Common myeloid progenitor, CD34-positive (primary cell): ENCODE data around the gene CA10.

ENCODE experiments used
- CTCF ChIA-PET: fragments of 350-600 bp; sonication (Branson Sonifier 250); formaldehyde crosslinking; loops from one replicate; lab custom pipeline; 2021; ENCODE audit warnings: antibody characterized with exemption; lab: Charles Lee
- POLR2A ChIA-PET: fragments of 350-600 bp; sonication (Branson Sonifier 250); formaldehyde crosslinking; loops from one replicate; lab custom pipeline; 2021; ENCODE audit warnings: antibody characterized with exemption; lab: Charles Lee
- DNase-seq, 3 donors: peaks; one replicate each; pipeline versions ENCODE4 v3.0.0 to v3.0.0-alpha.2; 2013
- H3K27ac ChIP-seq, 2 experiments: 1 replicate in 1 of 2; 2 replicates in 1 of 2; pipeline ENCODE4 v1.7.0; 2013; ENCODE audit warnings: inconsistent platforms in 2 of 2, low read length in 2 of 2, mild to moderate bottlenecking in 2 of 2, low read depth in 1 of 2, moderate library complexity in 1 of 2; ENCODE audit not compliant: severe bottlenecking in 2 of 2, insufficient read depth in 1 of 2, poor library complexity in 1 of 2
- H3K27me3 ChIP-seq, 5 experiments: replicated peaks in 2 of 5; 1 replicate in 3 of 5; 2 replicates in 2 of 5; pipeline versions ENCODE4 v1.6.1 to v1.7.0; 2013; ENCODE audit warnings: low read length in 4 of 5, mild to moderate bottlenecking in 2 of 5, moderate library complexity in 2 of 5, inconsistent platforms in 1 of 5; ENCODE audit not compliant: insufficient read depth in 5 of 5, control insufficient read depth in 4 of 5
- H3K36me3 ChIP-seq, 4 experiments: 1 replicate in 2 of 4; 2 replicates in 2 of 4; pipeline versions ENCODE4 v1.6.1 to v1.7.0; 2013; ENCODE audit warnings: low read length in 3 of 4, control low read depth in 1 of 4, mild to moderate bottlenecking in 1 of 4; ENCODE audit not compliant: control insufficient read depth in 4 of 4, insufficient read depth in 4 of 4
- H3K4me1 ChIP-seq, 4 experiments: 1 replicate in 3 of 4; 2 replicates in 1 of 4; pipeline versions ENCODE4 v1.6.1 to v1.7.1; 2013; ENCODE audit warnings: low read length in 3 of 4, mild to moderate bottlenecking in 3 of 4, control low read depth in 1 of 4, inconsistent platforms in 1 of 4, moderate library complexity in 1 of 4; ENCODE audit not compliant: control insufficient read depth in 4 of 4, insufficient read depth in 4 of 4; ENCODE audit errors: control extremely low read depth in 1 of 4
- H3K4me3 ChIP-seq, 7 experiments: 1 replicate in 4 of 7; 2 replicates in 3 of 7; pipeline versions ENCODE4 v1.5.1 to v1.7.0; 2013; ENCODE audit warnings: mild to moderate bottlenecking in 7 of 7, low read length in 6 of 7, moderate library complexity in 6 of 7, inconsistent platforms in 2 of 7, low read depth in 2 of 7, control low read depth in 1 of 7; ENCODE audit not compliant: insufficient read depth in 4 of 7, control insufficient read depth in 1 of 7; ENCODE audit errors: extremely low read depth in 1 of 7
- H3K9me3 ChIP-seq, 5 experiments: 1 replicate in 4 of 5; 2 replicates in 1 of 5; pipeline versions ENCODE4 v1.6.1 to v1.7.1; 2013; ENCODE audit warnings: low read length in 4 of 5, mild to moderate bottlenecking in 2 of 5, inconsistent platforms in 1 of 5, low read depth in 1 of 5, moderate library complexity in 1 of 5; ENCODE audit not compliant: control insufficient read depth in 4 of 5, insufficient read depth in 2 of 5; ENCODE audit errors: control extremely low read depth in 1 of 5
- WGBS: methylation state at CpG from one replicate; pipeline ENCODE4 v1.1.5; 2013; ENCODE audit not compliant: insufficient coverage; 5-methylcytosine and 5-hydroxymethylcytosine counted together

The CA10 gene

DNA sequence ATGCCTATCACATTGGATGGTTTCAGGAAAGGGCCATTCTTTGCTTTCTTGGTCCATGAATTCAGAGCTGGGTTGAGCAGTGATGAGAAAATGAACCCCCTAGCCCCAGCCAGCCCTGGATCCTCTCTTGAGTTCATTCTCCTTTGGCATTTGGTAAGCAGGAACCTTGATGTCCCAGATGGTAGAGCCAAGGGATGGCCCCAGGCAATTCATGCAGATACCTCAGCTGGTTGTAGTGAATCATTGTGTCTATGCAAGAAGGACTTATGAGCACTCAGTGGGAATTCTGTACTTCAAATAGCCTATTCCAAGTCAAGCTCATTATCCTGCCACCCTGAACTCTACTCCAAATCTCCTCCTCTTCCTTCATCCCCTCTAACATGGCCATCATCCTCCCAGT is 485.4 kb downstream of the CA10 start:
- DNase-seq = no peak
- Histone ChIP-seq H3K27ac (no peak overlapping the region), H3K4me1 (no peaks in the 10 kb centered on the region), H3K36me3 (no peaks in the 10 kb centered on the region), H3K27me3 (no peaks in the 10 kb centered on the region), H3K4me3 (no peak overlapping the region), H3K9me3 (peaks cover 0 to 3% (median 0%) of the 10 kb centered on the region in 5 experiments)
- POLR2A ChIA-PET = no interaction called here
- CTCF ChIA-PET = no interaction called here

GRCh38 chr17:51672065-51672464 is 486.4 kb downstream of the CA10 start:
- POLR2A ChIA-PET = no interaction called here
- 89% methylated on average over 4 of the region's 4 CpGs for WGBS

DNA sequence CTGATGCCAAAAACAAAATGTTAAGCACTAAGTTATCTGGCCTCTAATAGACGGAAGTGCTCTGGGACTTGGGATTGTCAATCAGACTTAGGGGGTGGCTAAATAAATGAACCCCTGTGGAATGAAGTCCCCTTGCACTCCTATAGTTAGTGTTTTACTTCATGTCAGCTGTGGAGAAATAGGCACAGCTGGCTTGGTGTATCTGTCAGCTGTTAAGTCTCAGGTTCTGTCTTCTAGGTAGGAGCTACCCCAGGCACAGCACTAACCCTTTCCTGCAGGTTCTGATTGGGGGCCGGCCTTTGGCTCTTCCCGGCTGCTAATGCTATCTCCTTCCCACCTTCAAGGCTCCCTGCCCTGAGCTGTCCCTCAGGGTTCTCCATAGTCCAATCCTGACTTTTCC is 487.6 kb downstream of the CA10 start:
- ChIA-PET CTCF (no interaction called here), POLR2A (no interaction called here)
- 82% methylated on average over 3 of the region's 3 CpGs for WGBS
- DNase-seq = no peak
- H3K4me3 ChIP-seq = no peak overlapping the region
- no peaks in the 10 kb centered on the region for H3K36me3 ChIP-seq
- H3K9me3 ChIP-seq = peaks cover 0 to 3% (median 0%) of the 10 kb centered on the region in 5 experiments
- no peak overlapping the region for H3K27ac ChIP-seq
- no peaks in the 10 kb centered on the region for H3K27me3 ChIP-seq
- H3K4me1 ChIP-seq = no peaks in the 10 kb centered on the region

More at GRCh38 chr17:51672065-51672464, 486.4 kb downstream of the CA10 start:
- Histone ChIP-seq H3K27ac (no peak overlapping the region), H3K4me1 (no peaks in the 10 kb centered on the region), H3K27me3 (no peaks in the 10 kb centered on the region), H3K36me3 (no peaks in the 10 kb centered on the region), H3K4me3 (no peak overlapping the region), H3K9me3 (peaks cover 0 to 3% (median 0%) of the 10 kb centered on the region in 5 experiments)
- CTCF ChIA-PET = no interaction called here
- DNase-seq = no peak

DNA sequence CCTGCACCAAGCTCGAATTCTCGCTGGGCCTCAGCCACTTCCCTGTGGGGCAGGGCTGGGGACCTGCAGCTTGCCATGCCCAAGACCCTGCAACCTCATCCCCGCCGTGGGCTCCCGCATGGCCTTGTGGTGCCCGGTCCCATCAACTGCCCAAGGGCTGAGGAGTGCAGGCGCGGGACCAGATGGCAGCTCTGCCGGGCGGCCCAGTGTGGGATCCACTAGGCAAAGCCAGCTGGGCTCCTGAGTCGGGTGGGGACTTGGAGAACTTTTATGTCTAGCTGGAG is 489.6 kb downstream of the CA10 start:
- CTCF ChIA-PET = no interaction called here
- H3K4me3 ChIP-seq = no peak overlapping the region
- 92% methylated on average over 8 of the region's 11 CpGs for WGBS
- POLR2A ChIA-PET = no interaction called here
- H3K36me3 ChIP-seq = no peaks in the 10 kb centered on the region
- H3K27me3 ChIP-seq = no peaks in the 10 kb centered on the region
- H3K27ac ChIP-seq = no peak overlapping the region
- DNase-seq = no peak
- H3K9me3 ChIP-seq = peaks cover 0 to 3% (median 0%) of the 10 kb centered on the region in 5 experiments
- H3K4me1 ChIP-seq = no peaks in the 10 kb centered on the region

- CTCF ChIA-PET = no interaction called here
These were observed 490.2 kb downstream of the CA10 start for GRCh38 chr17:51668155-51668962.

DNA sequence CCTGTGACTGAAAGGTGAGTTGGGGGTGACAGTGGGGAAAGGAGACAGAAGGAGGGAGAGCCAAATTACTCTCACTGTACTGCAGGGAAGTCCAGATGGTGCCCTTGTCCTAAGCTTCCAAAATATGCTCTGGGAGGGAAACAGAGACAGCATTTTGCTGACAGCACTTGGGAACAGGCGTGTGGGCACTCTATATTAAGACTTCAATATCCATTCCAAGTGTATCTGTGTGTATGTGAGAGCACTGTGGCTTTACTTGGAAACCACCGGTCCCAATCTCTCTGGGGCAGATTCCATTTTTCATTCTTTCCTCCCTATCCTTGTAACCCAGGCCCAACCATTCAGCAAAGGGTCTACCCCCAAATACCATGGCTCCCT is 490.8 kb downstream of the CA10 start:
- ChIA-PET POLR2A (no interaction called here), CTCF (no interaction called here)
- no peak for DNase-seq
- H3K4me1 ChIP-seq = no peaks in the 10 kb centered on the region
- H3K36me3 ChIP-seq = no peaks in the 10 kb centered on the region
- peaks cover 0 to 2% (median 0%) of the 10 kb centered on the region in 5 experiments for H3K27me3 ChIP-seq
- WGBS = 100% methylated on average over 1 of the region's 2 CpGs
- H3K4me3 ChIP-seq = no peak overlapping the region
- no peak overlapping the region for H3K27ac ChIP-seq
- peaks cover 0 to 3% (median 0%) of the 10 kb centered on the region in 5 experiments for H3K9me3 ChIP-seq

More at GRCh38 chr17:51668155-51668962, 490.2 kb downstream of the CA10 start:
- H3K27ac ChIP-seq = no peak overlapping the region
- DNase-seq = no peak
- 85% methylated on average over 17 of the region's 21 CpGs for whole genome bisulfite sequencing
- H3K36me3 ChIP-seq = no peaks in the 10 kb centered on the region
- no peak overlapping the region for H3K4me3 ChIP-seq
- no peaks in the 10 kb centered on the region for H3K27me3 ChIP-seq
- POLR2A ChIA-PET = no interaction called here
- no peaks in the 10 kb centered on the region for H3K4me1 ChIP-seq
- H3K9me3 ChIP-seq = peaks cover 0 to 3% (median 0%) of the 10 kb centered on the region in 5 experiments

DNA sequence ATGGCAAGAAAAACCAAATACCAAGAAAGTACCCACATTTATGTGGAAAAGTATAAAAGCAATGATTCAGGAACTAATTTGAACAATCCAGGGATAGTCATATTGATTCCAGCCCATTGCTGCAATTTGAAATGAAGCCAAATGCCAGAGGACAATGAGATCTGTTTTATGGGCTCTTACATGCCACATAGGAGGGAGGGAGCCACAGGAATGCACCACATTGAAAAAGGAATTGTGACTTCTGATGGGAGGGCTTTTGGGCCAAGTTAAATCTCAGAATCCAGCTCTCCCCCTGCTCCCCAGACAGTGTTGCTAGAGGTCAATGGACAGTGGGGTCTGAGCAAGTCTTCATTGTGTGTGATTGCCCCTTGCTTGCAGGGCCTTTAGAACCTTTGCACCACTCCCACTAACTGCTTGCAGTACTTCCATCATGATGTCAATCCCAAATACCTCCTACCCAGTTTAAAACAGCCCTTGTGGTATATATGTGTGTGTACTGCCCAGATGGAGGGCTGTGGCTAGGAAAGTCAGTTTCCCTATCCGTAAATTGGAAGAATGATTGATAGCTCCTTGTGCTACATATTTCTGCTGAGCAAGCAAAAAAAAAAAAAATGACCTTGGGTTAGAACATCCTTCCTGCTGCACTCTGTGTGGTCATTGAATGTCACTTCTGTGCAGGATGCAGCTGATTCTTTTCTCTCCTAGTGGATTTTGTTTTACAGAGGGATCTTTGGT is 491.4 kb downstream of the CA10 start:
- Histone ChIP-seq H3K4me1 (no peaks in the 10 kb centered on the region), H3K4me3 (no peak overlapping the region), H3K9me3 (peaks cover 0 to 3% (median 0%) of the 10 kb centered on the region in 5 experiments), H3K27me3 (peaks cover 0 to 3% (median 0%) of the 10 kb centered on the region in 5 experiments), H3K36me3 (no peaks in the 10 kb centered on the region), H3K27ac (no peak overlapping the region)
- ChIA-PET CTCF (no interaction called here), POLR2A (no interaction called here)
- no CpG with 5 or more reads among the region's 1 CpG for WGBS
- DNase-seq = no peak
